Measurements from ENCODE around the gene FAM90A26.
"Not testable (repeated sequence)": the region's sequence is repeated elsewhere in the genome, so short reads cannot be mapped to it uniquely, and the experiment has no call there.

The FAM90A26 gene

GRCh38 chr4:9169791-9170459, at the start of gene FAM90A26:
Gene FAM90A26 (plus strand): TSS chr4:9170409. CDS start chr4:9173173, 2,764 bp downstream.
- TF ChIP-seq CREB1 (IDR thresholded peaks at IDR 0.05; ENCODE audit: low read depth); NFIC (IDR thresholded peaks at IDR 0.05); YY1 (IDR thresholded peaks at IDR 0.05; ENCODE audit: low read depth): not testable (repeated sequence)

GRCh38 chr4:9123572-9124007, 46.6 kb upstream of the FAM90A26 start:
- TF ChIP-seq RAD21 (IDR thresholded peaks at IDR 0.05; ENCODE audit: low read depth), result peak; percentile 67

DNA sequence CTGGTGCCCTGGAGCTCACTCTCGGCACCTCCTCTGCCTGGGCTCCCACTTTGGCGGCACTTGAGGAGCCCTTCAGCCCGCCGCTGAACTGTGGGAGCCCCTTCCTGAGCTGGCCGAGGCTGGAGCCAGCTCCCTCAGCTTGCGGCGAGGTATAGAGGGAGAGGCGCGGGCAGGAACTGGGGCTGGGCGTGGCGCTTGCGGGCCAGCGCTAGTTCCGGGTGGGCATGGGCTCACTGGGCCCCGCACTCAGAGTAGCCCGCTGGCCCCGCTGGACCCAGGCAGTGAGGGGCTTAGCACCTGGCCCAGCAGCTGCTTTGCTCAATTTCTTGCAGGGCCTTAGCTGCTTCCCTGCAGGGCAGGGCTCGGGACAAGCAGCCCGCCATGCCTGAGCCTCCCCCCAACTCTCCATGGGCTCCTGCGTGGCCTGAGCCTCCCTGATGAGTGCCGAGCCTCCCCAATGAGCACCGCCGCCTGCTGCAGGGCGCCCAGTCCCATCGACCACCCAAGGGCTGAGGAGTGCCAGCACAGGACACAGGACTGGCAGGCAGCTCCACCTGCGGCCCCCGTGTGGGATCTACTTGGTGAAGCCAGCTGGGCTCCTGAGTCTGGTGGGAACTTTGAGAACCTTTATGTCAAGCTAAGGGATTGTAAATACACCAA, 26.7 kb upstream of the FAM90A26 start:
- TF ChIP-seq EP300 (IDR thresholded peaks at IDR 0.05; ENCODE audit: borderline replicate concordance) (no peak), CEBPB (IDR thresholded peaks at IDR 0.05) (no peak), RAD21 (IDR thresholded peaks at IDR 0.05; ENCODE audit: low read depth) (no peak), TCF12 (IDR thresholded peaks at IDR 0.05; ENCODE audit: low read depth) (no peak), FOXM1 (IDR thresholded peaks at IDR 0.05; ENCODE audit: borderline replicate concordance, low read depth) (no peak), CREB1 (IDR thresholded peaks at IDR 0.05; ENCODE audit: low read depth) (no peak), YY1 (IDR thresholded peaks at IDR 0.05; ENCODE audit: low read depth) (no peak), ZBTB7A (IDR thresholded peaks at IDR 0.05; ENCODE audit: low read depth) (no peak), EGR1 (IDR thresholded peaks at IDR 0.05) (no peak), NFIC (IDR thresholded peaks at IDR 0.05) (no peak), TEAD4 (IDR thresholded peaks at IDR 0.05) (no peak), TAF1 (IDR thresholded peaks at IDR 0.05; ENCODE audit: low read depth) (no peak), MAX (IDR thresholded peaks at IDR 0.05) (no peak)
- TF ChIP-seq, protein P1, sequence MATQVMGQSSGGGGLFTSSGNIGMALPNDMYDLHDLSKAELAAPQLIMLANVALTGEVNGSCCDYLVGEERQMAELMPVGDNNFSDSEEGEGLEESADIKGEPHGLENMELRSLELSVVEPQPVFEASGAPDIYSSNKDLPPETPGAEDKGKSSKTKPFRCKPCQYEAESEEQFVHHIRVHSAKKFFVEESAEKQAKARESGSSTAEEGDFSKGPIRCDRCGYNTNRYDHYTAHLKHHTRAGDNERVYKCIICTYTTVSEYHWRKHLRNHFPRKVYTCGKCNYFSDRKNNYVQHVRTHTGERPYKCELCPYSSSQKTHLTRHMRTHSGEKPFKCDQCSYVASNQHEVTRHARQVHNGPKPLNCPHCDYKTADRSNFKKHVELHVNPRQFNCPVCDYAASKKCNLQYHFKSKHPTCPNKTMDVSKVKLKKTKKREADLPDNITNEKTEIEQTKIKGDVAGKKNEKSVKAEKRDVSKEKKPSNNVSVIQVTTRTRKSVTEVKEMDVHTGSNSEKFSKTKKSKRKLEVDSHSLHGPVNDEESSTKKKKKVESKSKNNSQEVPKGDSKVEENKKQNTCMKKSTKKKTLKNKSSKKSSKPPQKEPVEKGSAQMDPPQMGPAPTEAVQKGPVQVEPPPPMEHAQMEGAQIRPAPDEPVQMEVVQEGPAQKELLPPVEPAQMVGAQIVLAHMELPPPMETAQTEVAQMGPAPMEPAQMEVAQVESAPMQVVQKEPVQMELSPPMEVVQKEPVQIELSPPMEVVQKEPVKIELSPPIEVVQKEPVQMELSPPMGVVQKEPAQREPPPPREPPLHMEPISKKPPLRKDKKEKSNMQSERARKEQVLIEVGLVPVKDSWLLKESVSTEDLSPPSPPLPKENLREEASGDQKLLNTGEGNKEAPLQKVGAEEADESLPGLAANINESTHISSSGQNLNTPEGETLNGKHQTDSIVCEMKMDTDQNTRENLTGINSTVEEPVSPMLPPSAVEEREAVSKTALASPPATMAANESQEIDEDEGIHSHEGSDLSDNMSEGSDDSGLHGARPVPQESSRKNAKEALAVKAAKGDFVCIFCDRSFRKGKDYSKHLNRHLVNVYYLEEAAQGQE (IDR thresholded peaks at IDR 0.05; ENCODE audit: low read depth), result no peak
- TF ChIP-seq, protein P2, sequence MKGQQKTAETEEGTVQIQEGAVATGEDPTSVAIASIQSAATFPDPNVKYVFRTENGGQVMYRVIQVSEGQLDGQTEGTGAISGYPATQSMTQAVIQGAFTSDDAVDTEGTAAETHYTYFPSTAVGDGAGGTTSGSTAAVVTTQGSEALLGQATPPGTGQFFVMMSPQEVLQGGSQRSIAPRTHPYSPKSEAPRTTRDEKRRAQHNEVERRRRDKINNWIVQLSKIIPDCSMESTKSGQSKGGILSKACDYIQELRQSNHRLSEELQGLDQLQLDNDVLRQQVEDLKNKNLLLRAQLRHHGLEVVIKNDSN (IDR thresholded peaks at IDR 0.05), result no peak

GRCh38 chr4:9146967-9147366, 23.2 kb upstream of the FAM90A26 start:
- TF ChIP-seq RAD21 (IDR thresholded peaks at IDR 0.05; ENCODE audit: low read depth) (no peak), CREB1 (IDR thresholded peaks at IDR 0.05; ENCODE audit: low read depth) (no peak), YY1 (IDR thresholded peaks at IDR 0.05; ENCODE audit: low read depth) (no peak), EGR1 (IDR thresholded peaks at IDR 0.05) (no peak), FOXM1 (IDR thresholded peaks at IDR 0.05; ENCODE audit: borderline replicate concordance, low read depth) (no peak), MAX (IDR thresholded peaks at IDR 0.05) (no peak), EP300 (IDR thresholded peaks at IDR 0.05; ENCODE audit: borderline replicate concordance) (no peak), ZBTB7A (IDR thresholded peaks at IDR 0.05; ENCODE audit: low read depth) (no peak), TCF12 (IDR thresholded peaks at IDR 0.05; ENCODE audit: low read depth) (no peak), NFIC (IDR thresholded peaks at IDR 0.05) (no peak), TEAD4 (IDR thresholded peaks at IDR 0.05) (no peak), CEBPB (IDR thresholded peaks at IDR 0.05) (no peak), TAF1 (IDR thresholded peaks at IDR 0.05; ENCODE audit: low read depth) (no peak)
- TF ChIP-seq, protein P1 (IDR thresholded peaks at IDR 0.05; ENCODE audit: low read depth), result no peak
- TF ChIP-seq, protein P2 (IDR thresholded peaks at IDR 0.05), result no peak

GRCh38 chr4:9153008-9153570, 17.1 kb upstream of the FAM90A26 start:
- peak; percentile 81 for TF ChIP-seq YY1 (IDR thresholded peaks at IDR 0.05; ENCODE audit: low read depth)

DNA sequence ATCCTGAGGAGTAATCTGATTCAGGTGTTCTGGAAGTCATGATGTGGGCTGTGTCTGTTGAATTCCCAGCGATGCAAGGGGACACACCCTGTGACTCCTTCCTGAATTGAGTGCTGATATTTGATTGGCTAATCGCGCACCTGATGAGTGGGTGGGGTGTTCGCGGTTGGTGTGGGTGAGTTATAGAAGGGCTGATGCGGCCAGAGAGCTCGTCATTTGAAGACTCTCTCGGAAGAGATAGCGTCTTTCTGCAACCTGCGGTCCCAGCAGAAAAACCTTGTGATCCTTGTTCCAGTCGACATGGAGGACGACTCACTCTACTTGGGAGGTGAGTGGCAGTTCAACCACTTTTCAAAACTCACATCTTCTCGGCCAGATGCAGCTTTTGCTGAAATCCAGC, 40.1 kb downstream of the FAM90A26 start, which contains the start of gene USP17L10:
USP17L10 (plus strand) TSS at position 301 of the 400 bp plus-strand sequence; CDS start at position 301, 0 bp downstream.
- not testable (repeated sequence) for TF ChIP-seq TAF1 (IDR thresholded peaks at IDR 0.05; ENCODE audit: low read depth); MAX (IDR thresholded peaks at IDR 0.05); NFIC (IDR thresholded peaks at IDR 0.05)

All from Ishikawa (cell line).